Activated CD4-positive, CD25-positive, alpha-beta regulatory T cell treated with anti-CD3 and anti-CD28 coated beads, Interleukin-2, amount 50 U/mL, for 72 hours (primary cell): Measurements from ENCODE around the gene ARGFX.
"Not testable (repeated sequence)": the region's sequence is repeated elsewhere in the genome, so short reads cannot be mapped to it uniquely, and the experiment has no call there.

Experiments used
- DNase-seq: peaks from one replicate; pipeline ENCODE4 v3.0.0; 2021

The ARGFX gene

DNA sequence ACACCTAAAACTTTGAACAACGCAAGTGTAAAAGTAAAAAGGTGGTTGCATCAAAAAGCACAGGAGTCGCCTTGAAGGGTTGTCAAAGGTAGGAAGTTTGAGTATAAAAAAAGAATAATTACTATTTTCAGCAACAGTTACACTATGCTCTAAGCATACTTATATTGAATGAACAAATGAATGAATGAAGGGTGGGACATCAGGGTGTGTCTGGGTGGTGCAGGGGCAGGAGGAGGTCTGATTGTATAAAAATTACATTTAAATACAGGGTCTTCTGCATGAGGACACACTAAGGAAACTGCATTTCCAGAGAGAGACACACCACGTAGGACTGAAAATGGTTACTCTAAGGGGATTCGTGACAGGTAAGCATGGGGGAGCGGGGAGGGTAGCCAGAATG is at the start of gene ARGFX:
ARGFX (plus strand) TSS at position 301 of the 400 bp plus-strand sequence. CDS start 2,765 bp downstream, outside the sequence.
- no peak for DNase-seq

GRCh38 chr3:121517953-121518655 is 49.6 kb upstream of the ARGFX start:
- DNase-seq, result no peak

- DNase-seq, result no peak
Observed at GRCh38 chr3:121520510-121520909, 47.2 kb upstream of the ARGFX start.

DNA sequence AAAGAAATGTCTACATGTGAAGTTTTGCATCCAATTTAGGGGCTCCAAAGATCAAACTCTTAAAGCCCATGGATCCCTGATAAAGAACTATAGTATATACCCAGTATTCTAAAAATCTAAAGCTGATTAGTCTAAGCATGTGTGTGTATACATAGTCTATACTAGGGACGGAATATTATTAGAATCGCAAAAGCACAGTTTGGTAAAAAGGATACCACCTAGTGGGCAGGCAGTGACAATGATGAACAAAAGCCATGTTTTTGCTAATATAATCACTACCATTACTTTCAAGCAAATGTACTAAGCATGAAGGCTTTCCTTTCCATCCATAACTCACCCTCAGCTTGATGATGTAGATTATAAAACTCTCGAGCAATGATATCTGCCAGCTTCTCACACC is 38.4 kb upstream of the ARGFX start:
- no peak for DNase-seq

DNA sequence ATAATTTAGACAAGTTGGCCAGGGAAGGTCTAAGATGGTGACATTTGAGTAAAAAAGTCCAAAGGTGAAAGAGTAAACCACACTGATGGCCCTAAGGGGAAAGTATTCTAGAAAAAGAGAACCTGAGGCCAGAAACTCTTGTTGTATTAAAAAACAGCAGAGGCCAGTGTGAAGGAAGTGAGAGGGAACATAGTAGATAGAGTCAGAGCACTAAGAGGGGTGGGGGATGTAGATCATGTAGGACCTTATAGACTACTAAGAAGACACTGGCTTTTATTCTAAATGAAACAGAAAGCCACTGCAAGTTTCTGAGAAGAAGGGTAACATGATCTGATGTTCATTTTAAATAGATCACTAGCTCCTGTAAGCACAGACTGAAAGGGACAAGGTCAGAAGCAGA is 36.5 kb upstream of the ARGFX start:
- no peak for DNase-seq

- no peak for DNase-seq
Observed at GRCh38 chr3:121542924-121543323, 24.8 kb upstream of the ARGFX start.

DNA sequence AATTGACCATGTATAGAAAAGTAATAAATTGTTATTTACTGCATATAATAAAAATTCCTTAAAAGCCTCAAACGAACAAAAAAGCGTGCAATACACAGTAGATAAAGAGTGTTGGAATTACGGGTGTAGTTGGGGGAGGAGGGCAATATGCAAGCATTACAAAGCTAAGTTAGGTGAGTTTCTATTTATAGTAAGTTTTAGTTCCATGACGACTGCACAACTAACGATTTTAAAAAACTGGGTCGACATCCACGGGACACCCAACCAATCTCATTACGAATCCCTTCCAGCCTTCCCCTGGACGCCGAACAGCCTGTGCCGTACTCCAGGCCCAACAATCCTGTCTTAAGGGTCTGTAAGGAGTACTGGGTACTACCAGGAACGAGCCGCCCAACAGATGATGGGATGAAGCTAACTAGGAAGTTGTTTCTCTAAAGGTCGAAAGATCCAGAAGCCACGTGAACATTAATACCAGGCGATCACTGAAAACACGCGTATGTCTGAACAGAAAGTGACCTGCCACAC is 22.6 kb upstream of the ARGFX start:
- DNase-seq, result no peak

DNA sequence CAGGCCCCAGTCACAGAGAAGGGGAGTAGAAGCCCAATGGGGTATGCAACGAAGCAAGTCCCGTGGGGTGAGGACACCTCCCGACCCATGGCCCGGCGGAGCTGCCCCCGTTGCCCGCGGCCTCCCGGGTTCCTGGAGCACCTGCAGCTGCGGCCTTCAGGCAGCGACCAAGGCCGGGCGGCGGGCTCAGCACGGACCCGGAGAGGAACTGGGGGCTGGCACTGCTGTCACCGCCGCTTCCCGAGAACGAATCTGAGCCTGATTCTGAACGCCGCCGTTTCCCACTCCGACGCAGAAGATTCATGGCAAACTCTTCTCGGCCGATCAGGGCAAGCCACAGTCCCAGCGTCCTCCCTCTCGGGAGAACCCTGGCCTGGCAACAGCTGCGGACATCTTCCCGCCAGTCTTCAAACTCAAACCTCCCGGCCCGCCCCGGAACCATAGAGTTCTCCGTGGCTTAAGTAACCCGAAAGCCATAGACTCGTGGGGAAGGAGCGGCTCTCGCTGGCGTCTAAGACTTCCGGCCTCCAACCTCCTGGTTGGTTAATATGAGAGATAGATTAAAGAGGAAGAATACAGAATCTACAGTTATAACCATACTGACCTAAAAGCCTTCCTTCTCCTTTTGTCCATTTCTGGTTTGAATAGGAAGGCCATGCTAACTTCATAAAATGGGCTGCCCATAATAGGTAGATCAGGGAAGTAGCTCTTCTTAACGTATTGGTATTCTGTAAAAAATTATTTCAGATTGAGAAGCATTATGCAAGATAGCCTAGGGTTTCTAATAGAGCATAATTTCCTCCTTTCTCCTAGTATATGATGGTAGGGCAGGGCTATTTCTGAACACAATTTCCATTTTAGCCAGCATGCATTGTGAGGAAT is 21.9 kb upstream of the ARGFX start, which contains the start of gene POLQ:
POLQ (minus strand) TSS at position 415 of the 882 bp plus-strand sequence; CDS start at position 304, 111 bp downstream.
- DNase-seq, result peak; percentile 74

DNA sequence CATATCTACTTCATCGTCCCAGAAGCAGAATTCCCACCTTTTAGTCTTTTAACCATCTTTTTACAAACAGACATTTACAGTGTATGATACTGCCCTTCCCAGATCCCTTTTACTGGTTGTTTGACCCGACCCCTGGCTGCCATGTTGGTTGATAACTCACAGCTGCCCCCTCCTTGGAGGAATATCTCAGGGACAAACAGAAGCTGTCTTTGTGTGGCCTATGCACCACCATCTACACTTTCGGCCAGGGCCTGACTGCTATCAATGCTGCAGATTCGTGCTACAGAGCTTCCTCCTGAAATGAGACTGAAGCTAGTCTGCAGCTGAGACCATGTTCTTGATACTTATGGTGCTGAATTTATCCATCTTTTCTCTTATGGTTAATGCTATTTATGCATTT is 15.4 kb upstream of the ARGFX start:
- no peak for DNase-seq

DNA sequence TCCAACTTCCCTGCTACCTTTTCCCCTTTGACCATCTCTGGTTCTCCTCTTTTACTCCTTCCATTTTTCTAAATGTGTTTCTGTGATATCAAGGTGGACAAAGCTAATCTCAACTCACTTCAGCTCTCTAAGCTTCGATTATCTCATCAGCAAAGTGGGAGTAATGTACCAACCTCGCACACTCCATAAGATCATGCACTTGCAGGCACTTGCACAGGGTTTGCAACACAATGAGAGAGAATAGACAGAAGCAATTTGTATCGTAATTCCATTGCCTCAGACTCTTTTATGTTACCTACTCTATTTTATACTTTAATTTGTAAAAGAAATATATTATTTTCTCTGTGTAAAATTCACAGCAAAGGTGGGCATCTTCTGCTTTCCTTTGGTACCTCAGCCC is 15.0 kb upstream of the ARGFX start:
- no peak for DNase-seq

DNA sequence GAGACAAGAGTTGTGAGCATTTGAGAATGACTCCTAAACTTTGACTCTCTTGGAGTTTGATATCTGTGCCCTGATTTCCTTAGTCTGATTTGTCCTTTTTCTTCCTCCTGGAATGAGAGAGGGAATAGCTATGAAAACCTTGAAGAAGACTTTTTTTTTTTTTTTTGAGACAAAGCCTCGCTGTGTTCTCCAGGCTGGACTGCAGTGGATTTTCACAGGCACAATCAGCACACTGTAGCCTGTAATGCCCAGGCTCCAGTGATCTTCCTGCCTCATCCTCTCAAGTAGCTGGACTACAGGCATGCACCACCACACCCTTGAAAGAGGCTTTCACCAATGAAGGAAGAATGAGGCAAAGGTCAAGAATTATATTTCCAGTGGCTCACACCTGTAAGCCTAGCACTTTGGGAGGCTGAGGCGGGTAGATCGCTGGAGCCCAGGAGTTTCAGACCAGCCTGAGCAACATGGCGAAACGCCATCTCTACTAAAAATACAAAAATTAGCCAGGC is 10.3 kb upstream of the ARGFX start:
- no peak for DNase-seq

GRCh38 chr3:121562148-121562547 is 5.6 kb upstream of the ARGFX start:
- DNase-seq, result no peak

DNA sequence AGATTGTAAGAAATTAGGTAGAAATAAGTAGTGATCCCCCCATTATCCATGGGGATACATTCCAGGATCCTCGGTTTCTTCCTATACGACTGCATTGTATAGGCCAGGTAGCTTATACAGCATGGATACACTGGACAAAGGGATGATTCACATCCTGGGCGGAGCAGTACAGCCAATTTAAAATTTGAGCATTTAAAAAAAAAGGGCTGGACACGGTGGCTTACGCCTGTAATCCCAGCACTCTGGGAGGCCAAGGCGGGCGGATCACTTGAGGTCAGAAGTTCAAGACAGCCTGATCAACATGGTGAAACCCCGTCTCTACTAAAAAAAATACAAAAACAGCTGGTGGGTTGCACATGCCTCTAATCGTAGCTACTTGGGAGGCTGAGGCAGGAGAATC is 976 bp upstream of the ARGFX start:
- no peak for DNase-seq

DNA sequence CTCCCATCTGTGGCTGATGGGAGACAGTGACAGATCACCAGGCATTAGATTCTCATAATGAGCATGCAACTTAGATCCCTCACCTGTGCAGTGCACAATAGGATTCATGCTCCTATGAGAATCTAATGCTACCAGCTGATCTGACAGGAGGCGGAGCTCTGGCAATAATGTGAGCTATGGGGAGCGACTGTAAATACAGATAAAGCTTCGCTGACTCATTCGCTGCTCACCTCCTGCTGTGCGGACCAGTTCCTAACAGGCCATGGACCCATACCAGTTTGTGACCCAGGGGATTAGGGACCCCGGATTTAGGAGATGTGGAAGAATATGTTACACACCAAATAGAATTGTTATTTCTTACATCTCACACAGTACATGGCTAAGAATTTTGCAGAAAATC is 6.7 kb downstream of the ARGFX start:
- DNase-seq, result no peak

- no peak for DNase-seq
Observed at GRCh38 chr3:121581691-121582090, 13.9 kb downstream of the ARGFX start.

- no peak for DNase-seq
Observed at GRCh38 chr3:121584418-121584817, 16.7 kb downstream of the ARGFX start.

DNA sequence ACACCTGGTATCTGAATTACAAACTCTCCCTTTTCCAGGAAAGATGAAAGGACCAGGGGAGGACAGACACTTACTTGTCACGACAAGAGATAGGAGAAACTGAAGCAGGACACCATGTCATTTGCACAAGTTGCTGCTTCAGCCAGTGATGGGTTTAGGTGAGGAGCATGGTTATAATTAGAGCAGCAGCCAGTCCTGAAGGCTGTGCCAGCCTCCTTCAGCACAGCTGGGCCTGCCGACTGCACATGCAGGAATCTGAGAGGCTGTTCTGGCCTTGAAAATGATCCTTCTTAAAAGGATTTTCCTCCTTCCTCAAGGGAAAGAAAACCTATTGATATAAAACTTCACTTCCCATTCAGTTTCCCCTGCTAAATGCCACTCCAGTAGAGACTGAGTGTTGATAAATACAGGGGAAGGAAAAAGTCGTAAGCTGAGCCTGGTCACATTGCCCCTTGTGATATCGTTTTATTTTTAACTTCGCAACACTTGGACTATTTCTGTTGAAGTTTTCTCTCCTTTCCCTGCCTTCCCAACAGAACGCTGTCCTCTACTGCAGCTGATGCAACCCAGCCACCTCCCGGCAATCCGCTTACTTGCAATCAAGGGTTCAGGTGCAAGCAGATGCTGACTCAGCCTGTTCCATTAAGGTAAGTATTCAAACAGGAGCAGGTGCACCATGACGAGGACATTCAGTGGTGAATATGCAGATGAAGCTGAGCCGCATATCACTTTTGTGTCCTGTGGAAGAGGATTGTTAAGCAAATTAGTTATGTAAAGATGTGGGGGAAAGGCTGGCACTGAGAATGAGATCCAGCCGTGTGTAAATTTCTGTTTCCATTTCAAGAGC is 25.3 kb downstream of the ARGFX start, which contains the start of gene FBXO40:
FBXO40 (plus strand) TSS at position 524 of the 847 bp plus-strand sequence. CDS start 27,197 bp downstream, outside the sequence.
- no peak for DNase-seq

- not testable (repeated sequence) for DNase-seq
Observed at GRCh38 chr3:121593806-121594205, 26.1 kb downstream of the ARGFX start.

- DNase-seq, result no peak
Observed at GRCh38 chr3:121594850-121595249, 27.1 kb downstream of the ARGFX start.

DNA sequence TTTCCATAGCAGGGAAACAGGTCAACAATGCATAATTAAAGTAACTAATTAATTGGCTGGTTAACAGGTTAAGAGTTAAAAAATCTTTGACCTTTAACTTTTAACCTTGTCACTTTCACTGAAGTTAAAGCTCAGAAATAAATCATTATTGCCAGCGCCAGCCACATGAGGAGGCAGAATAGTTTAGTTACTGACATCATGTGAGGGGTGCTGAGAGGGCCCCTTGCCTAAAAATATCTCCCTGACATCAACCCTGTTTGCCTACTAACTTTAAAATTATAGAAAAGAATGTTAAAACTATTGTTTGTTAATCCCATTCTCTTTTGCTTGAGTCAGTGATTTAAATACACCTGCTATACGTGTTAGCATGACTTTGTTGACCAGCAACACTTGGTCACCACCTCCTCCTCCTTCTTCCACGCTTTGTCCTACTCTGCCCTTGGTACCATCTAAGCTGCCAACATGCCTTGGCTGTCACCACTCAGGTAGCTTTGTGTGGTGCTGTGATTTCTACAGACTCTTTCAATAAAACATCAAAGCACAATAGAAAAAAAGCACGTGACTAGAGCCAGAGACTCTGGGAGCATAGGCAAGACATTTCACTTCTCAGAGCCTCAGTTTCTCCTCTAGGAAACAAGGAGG is 28.1 kb downstream of the ARGFX start:
- DNase-seq, result no peak

GRCh38 chr3:121598564-121598963 is 30.8 kb downstream of the ARGFX start:
- DNase-seq, result no peak

- DNase-seq, result not testable (repeated sequence)
Observed at GRCh38 chr3:121599900-121600299, 32.2 kb downstream of the ARGFX start.
